Astrocyte (in vitro differentiated cells and primary cell): ENCODE data around the gene CRYBG2. TPM values are rescaled to one million over a fixed set of nuclear protein-coding genes. Genes with fewer than 3 reads are reported as not detected.

ENCODE experiments used
- DNase-seq: peaks from one replicate; pipeline ENCODE4 v3.0.0-alpha.2; 2010; ENCODE audit warnings: low read depth
- FAIRE-seq: peaks from 2 replicates; lab custom pipeline; 2011; peaks lifted over from hg19 to GRCh38; lab: Jason Lieb, UNC
- H2AFZ ChIP-seq: 2 replicates; pipeline ENCODE4 v1.6.0; 2012; ENCODE audit warnings: low read depth, low read length, inconsistent platforms
- H3K27ac ChIP-seq: 2 replicates; pipeline ENCODE4 v1.5.1; 2011; ENCODE audit warnings: low read depth, low read length, inconsistent platforms
- H3K27me3 ChIP-seq: 2 replicates; pipeline ENCODE4 v1.6.0; 2011; ENCODE audit warnings: low read length, inconsistent platforms; ENCODE audit not compliant: insufficient read depth
- H3K36me3 ChIP-seq: 2 replicates; pipeline ENCODE4 v1.5.1; 2011; ENCODE audit warnings: low read length, inconsistent platforms; ENCODE audit not compliant: insufficient read depth
- H3K4me1 ChIP-seq: 2 replicates; pipeline ENCODE4 v1.5.1; 2011; ENCODE audit warnings: low read length, inconsistent platforms; ENCODE audit not compliant: insufficient read depth
- H3K4me2 ChIP-seq: 2 replicates; pipeline ENCODE4 v1.6.0; 2012; ENCODE audit warnings: low read length, inconsistent platforms
- H3K4me3 ChIP-seq: 2 replicates; pipeline ENCODE4 v1.5.1; 2011; ENCODE audit warnings: low read depth, mild to moderate bottlenecking, low read length, inconsistent platforms; ENCODE audit not compliant: insufficient read depth
- H3K79me2 ChIP-seq: 2 replicates; pipeline ENCODE4 v1.6.0; 2012; ENCODE audit warnings: mild to moderate bottlenecking, low read length, inconsistent platforms; ENCODE audit not compliant: insufficient read depth
- H3K9ac ChIP-seq: 2 replicates; pipeline ENCODE4 v1.6.0; 2012; ENCODE audit warnings: mild to moderate bottlenecking, low read length, inconsistent platforms
- H3K9me3 ChIP-seq: 2 replicates; pipeline ENCODE4 v1.5.1; 2012; ENCODE audit warnings: low read depth, mild to moderate bottlenecking, low read length, inconsistent platforms; ENCODE audit not compliant: insufficient read depth
- H4K20me1 ChIP-seq: 2 replicates; pipeline ENCODE4 v1.6.0; 2012; ENCODE audit warnings: low read length, inconsistent platforms; ENCODE audit not compliant: insufficient read depth
- H3K27ac Mint-ChIP-seq: one replicate; pipeline ENCODE4 v1.8.0; 2021; ENCODE audit warnings: mild to moderate bottlenecking, mixed read lengths; ENCODE audit not compliant: unreplicated experiment
- H3K27me3 Mint-ChIP-seq: one replicate; pipeline ENCODE4 v1.8.0; 2021; ENCODE audit warnings: low read depth, mixed read lengths; ENCODE audit not compliant: unreplicated experiment
- H3K36me3 Mint-ChIP-seq: one replicate; pipeline ENCODE4 v1.8.0; 2021; ENCODE audit warnings: low read depth, mixed read lengths; ENCODE audit not compliant: unreplicated experiment
- H3K4me1 Mint-ChIP-seq: one replicate; pipeline ENCODE4 v1.8.0; 2021; ENCODE audit warnings: low read depth, mixed read lengths; ENCODE audit not compliant: unreplicated experiment
- H3K4me3 Mint-ChIP-seq: one replicate; pipeline ENCODE4 v1.8.0; 2021; ENCODE audit warnings: mild to moderate bottlenecking, moderate library complexity, mixed read lengths; ENCODE audit not compliant: unreplicated experiment
- H3K9me3 Mint-ChIP-seq: one replicate; pipeline ENCODE4 v1.8.0; 2021; ENCODE audit warnings: mild to moderate bottlenecking, mixed read lengths; ENCODE audit not compliant: unreplicated experiment
- EZH2 ChIP-seq: IDR thresholded peaks from 2 replicates; pipeline ENCODE4 v1.6.1; 2012; ENCODE audit warnings: mild to moderate bottlenecking, low read length, inconsistent platforms; ENCODE audit not compliant: insufficient read depth
- total RNA-seq: library from RNA; stranded (reverse); gene quantifications from 2 replicates; pipeline ENCODE4 v1.2.1, GENCODE V29; 2021
- TF ChIP-seq, protein P1 (sequence below): IDR thresholded peaks from 2 replicates; pipeline ENCODE4 v1.5.1; 2011; ENCODE audit warnings: low read depth, mild to moderate bottlenecking, inconsistent platforms, low read length, moderate library complexity; ENCODE audit not compliant: insufficient read depth

The CRYBG2 gene
- total RNA-seq, 1 donor from 2014 or later: 5.3 TPM

DNA sequence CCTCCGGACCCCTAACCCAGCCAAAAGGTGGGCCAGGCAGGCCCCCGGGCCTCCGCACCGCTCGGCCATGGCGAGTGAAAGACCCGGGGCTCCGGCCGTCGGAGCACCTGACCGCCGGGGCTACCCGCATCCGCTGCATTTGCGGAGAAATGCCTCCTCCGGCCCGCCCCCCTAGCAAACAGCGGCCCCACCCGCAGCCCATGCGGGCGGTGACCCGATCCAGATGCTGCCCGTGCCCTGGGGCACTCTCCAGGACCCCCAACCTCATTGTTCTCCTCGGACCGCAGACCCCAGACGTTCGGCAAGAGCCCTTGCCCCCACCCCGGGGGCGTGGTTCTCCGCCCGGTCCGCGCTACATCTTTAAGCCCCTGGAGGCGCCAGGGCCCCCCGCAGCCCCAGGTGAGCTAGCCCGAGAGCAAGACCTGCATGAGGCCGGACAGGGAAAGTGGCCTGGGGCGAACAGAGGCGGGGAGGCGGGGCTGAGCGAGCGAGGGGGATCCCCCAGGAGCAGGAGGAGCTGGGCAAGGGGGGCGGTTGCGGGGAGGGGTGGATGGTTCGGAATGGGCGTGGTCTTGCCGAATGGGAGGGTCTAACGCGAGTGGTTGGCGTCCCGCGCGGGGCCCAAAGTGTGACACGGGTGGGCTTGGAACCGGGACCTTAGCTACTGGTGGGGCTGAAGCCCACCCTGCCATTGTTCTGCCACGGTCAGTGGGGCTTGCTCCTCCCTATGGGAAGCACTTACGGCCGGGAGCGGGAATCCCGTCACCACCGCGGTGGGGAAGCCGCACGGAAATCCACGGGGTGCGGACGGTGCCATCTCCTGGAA is 6.3 kb upstream of the CRYBG2 start:
- H3K9me3 Mint-ChIP-seq: no peaks in the 10 kb centered on the region
- Histone ChIP-seq H3K79me2 (no peaks in the 10 kb centered on the region), H4K20me1 (no peaks in the 10 kb centered on the region), H3K27me3 (peaks cover 25% of the 10 kb centered on the region), H3K36me3 (no peaks in the 10 kb centered on the region), H3K9ac (peak overlapping the region; percentile 27), H3K4me3 (peak overlapping the region; percentile 33), H2AFZ (peak overlapping the region; percentile 49), H3K27ac (no peak overlapping the region), H3K9me3 (no peaks in the 10 kb centered on the region), H3K4me2 (peak overlapping the region; percentile 81), H3K4me1 (peaks cover 4% of the 10 kb centered on the region)
- peaks cover 69% of the 10 kb centered on the region for H3K27me3 Mint-ChIP-seq
- no peak for FAIRE-seq
- DNase-seq: no peak
- H3K4me1 Mint-ChIP-seq: no peaks in the 10 kb centered on the region
- no peak overlapping the region for H3K4me3 Mint-ChIP-seq
- peak; percentile 92 for TF ChIP-seq EZH2
- TF ChIP-seq, protein P1, sequence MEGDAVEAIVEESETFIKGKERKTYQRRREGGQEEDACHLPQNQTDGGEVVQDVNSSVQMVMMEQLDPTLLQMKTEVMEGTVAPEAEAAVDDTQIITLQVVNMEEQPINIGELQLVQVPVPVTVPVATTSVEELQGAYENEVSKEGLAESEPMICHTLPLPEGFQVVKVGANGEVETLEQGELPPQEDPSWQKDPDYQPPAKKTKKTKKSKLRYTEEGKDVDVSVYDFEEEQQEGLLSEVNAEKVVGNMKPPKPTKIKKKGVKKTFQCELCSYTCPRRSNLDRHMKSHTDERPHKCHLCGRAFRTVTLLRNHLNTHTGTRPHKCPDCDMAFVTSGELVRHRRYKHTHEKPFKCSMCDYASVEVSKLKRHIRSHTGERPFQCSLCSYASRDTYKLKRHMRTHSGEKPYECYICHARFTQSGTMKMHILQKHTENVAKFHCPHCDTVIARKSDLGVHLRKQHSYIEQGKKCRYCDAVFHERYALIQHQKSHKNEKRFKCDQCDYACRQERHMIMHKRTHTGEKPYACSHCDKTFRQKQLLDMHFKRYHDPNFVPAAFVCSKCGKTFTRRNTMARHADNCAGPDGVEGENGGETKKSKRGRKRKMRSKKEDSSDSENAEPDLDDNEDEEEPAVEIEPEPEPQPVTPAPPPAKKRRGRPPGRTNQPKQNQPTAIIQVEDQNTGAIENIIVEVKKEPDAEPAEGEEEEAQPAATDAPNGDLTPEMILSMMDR: no peak
- no peaks in the 10 kb centered on the region for H3K36me3 Mint-ChIP-seq
- H3K27ac Mint-ChIP-seq: no peak overlapping the region

DNA sequence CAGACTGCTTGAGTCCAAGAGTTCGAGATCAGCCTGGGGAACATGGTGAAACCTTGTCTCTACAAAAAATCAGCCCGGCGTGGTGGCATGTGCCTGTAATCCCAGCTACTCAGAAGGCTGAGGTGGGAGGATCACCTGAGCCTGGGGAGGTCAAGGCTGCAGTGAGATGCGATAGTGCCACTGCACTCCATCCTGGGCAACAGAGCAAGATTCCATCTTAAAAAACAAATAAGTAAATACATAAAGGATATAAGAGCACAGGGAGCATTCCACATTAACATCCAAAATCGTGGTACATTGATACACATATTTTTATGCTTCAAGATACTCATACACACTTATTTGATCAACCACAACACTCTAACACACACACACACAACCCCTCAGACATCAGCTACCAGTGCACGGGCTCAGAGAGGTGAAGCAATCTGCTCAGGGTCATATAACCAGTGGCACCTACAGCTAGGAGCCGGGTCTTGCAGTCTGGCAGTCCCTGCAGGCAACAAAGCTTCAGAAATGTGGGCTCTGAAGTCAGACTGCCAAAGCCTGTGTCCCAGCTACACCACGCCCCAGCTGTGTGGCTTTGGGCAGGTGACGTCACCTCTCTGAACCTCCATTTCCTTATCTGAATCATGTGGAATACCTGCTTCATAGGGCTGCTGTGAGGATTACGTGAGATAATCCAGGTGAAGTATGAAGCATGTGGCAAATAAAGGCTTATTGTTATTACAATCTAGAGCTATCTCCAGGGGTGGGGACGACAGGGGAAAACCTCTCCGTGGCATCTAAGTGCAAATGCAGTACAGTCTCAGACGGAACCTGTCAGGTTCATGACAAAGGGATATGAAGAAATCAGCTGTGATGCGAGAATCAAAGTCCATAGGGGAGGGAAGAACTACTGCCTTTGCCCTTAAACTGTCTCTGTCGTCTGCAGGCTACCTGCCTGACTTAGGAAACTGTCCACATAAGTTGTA is 4.8 kb upstream of the CRYBG2 start:
- H3K36me3 ChIP-seq: no peaks in the 10 kb centered on the region
- TF ChIP-seq EZH2: no peak
- FAIRE-seq (no peak), DNase-seq (no peak)
- no peak overlapping the region for H3K4me3 ChIP-seq
- Mint-ChIP-seq H3K4me1 (peaks cover under 1% of the 10 kb centered on the region), H3K36me3 (no peaks in the 10 kb centered on the region), H3K4me3 (no peak overlapping the region), H3K27ac (no peak overlapping the region), H3K9me3 (no peaks in the 10 kb centered on the region), H3K27me3 (peaks cover 60% of the 10 kb centered on the region)
- no peak overlapping the region for H3K9ac ChIP-seq
- H3K27ac ChIP-seq: no peak overlapping the region
- peaks cover 21% of the 10 kb centered on the region for H3K27me3 ChIP-seq
- no peaks in the 10 kb centered on the region for H3K9me3 ChIP-seq
- no peak overlapping the region for H2AFZ ChIP-seq
- H3K4me2 ChIP-seq: no peak overlapping the region
- H4K20me1 ChIP-seq: no peaks in the 10 kb centered on the region
- H3K79me2 ChIP-seq: no peaks in the 10 kb centered on the region
- H3K4me1 ChIP-seq: peaks cover 4% of the 10 kb centered on the region

DNA sequence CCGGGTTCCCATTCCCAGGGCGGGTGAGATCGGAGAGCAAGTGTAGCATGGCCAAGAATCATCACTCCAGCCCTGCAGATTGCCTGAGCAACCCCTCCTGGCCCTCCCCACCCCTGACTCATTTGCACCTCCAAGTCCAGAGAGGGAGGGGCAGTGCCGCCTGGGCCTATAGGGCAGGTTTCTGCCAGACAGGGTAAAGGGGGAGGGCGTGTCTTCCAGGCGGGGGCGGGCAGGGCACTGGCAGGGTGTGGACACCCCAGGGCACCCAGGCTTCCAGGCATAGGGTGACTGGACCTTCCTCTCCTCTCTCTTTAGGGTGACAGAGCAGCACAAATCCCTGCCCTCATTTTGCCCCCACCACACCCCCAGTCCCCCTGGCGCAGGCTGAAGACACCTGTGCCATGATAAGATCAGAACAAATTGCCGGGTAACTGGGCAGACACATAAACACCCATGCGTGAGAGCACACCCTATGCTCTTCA is 3.2 kb upstream of the CRYBG2 start:
- Histone ChIP-seq H3K27me3 (peaks cover 19% of the 10 kb centered on the region), H3K27ac (no peak overlapping the region), H4K20me1 (no peaks in the 10 kb centered on the region), H3K4me2 (no peak overlapping the region), H3K9ac (no peak overlapping the region), H2AFZ (no peak overlapping the region), H3K9me3 (no peaks in the 10 kb centered on the region), H3K36me3 (no peaks in the 10 kb centered on the region), H3K4me3 (no peak overlapping the region), H3K79me2 (no peaks in the 10 kb centered on the region), H3K4me1 (peaks cover 8% of the 10 kb centered on the region)
- Mint-ChIP-seq H3K9me3 (no peaks in the 10 kb centered on the region), H3K27ac (no peak overlapping the region), H3K36me3 (no peaks in the 10 kb centered on the region), H3K4me3 (no peak overlapping the region), H3K27me3 (peaks cover 49% of the 10 kb centered on the region), H3K4me1 (peaks cover 7% of the 10 kb centered on the region)
- TF ChIP-seq EZH2: no peak
- TF ChIP-seq, protein P1: no peak
- DNase-seq (no peak), FAIRE-seq (no peak)
